Tibial nerve (tissue), 4 donors: Measurements from ENCODE around the gene SLC40A1. TPM values are rescaled to one million over a fixed set of nuclear protein-coding genes. Genes with fewer than 3 reads are reported as not detected.

ENCODE experiments used
- DNase-seq, 2 donors: peaks; one replicate each; pipeline ENCODE4 v3.0.0-alpha.2; 2019; ENCODE audit warnings: low spot score in 2 of 2
- H3K27ac ChIP-seq, 4 donors: fragments of 200-600 bp; sonication (generic) in 3 of 4; one replicate each; pipeline ENCODE4 v1.5.1; 2017 to 2019; ENCODE audit warnings: mild to moderate bottlenecking in 1 of 4
- H3K27me3 ChIP-seq, 2 donors: fragments of 200-600 bp; sonication (generic) in 1 of 2; one replicate each; pipeline versions ENCODE4 v1.5.1 to v1.6.0; 2017 to 2019
- H3K36me3 ChIP-seq, 3 donors: fragments of 200-600 bp; sonication (generic); one replicate each; pipeline ENCODE4 v1.5.1; 2018 to 2019
- H3K4me1 ChIP-seq, 4 donors: fragments of 200-600 bp; sonication (generic) in 3 of 4; one replicate each; pipeline ENCODE4 v1.5.1; 2017 to 2019
- H3K4me3 ChIP-seq, 4 donors: fragments of 200-600 bp; sonication (generic) in 3 of 4; one replicate each; pipeline ENCODE4 v1.5.1; 2017 to 2019; ENCODE audit warnings: mild to moderate bottlenecking in 1 of 4, moderate library complexity in 1 of 4
- H3K9me3 ChIP-seq, 4 donors: fragments of 200-600 bp; sonication (generic) in 3 of 4; one replicate each; pipeline ENCODE4 v1.5.1; 2017 to 2019
- EP300 ChIP-seq, 2 donors: sonication (generic); formaldehyde crosslinking; IDR thresholded peaks; one replicate each; pipeline ENCODE4 v1.6.1; 2017; ENCODE audit warnings: antibody characterized with exemption in 2 of 2, mild to moderate bottlenecking in 1 of 2
- POLR2A ChIP-seq, 2 donors: fragments of 450-650 bp; IDR thresholded peaks; one replicate each; pipeline ENCODE4 v1.6.1; 2017; ENCODE audit warnings: antibody characterized with exemption in 2 of 2, mild to moderate bottlenecking in 2 of 2, moderate library complexity in 2 of 2
- WGBS, 2 donors: methylation state at CpG; one replicate each; pipeline ENCODE4 v1.1.5; 2018; 5-methylcytosine and 5-hydroxymethylcytosine counted together
- total RNA-seq, 4 donors: library from RNA; depleted of rRNA; stranded (reverse); fragments of >200 nt; gene quantifications; one replicate each; pipeline ENCODE4 v1.1.0, GENCODE V29; 2016
- TF ChIP-seq, protein P1 (sequence below), 5 experiments: fragments of 200-600 bp in 3 of 5; fragments of 450-650 bp in 2 of 5; sonication (generic) in 3 of 5; IDR thresholded peaks; one replicate each; pipeline ENCODE4 v1.5.1; 2016 to 2019; ENCODE audit warnings: antibody characterized with exemption in 5 of 5, mild to moderate bottlenecking in 3 of 5, moderate library complexity in 2 of 5

SLC40A1 gene
- total RNA-seq, 4 donors from 2014 or later: 26.0 to 51.1 (median 36.0) TPM

DNA sequence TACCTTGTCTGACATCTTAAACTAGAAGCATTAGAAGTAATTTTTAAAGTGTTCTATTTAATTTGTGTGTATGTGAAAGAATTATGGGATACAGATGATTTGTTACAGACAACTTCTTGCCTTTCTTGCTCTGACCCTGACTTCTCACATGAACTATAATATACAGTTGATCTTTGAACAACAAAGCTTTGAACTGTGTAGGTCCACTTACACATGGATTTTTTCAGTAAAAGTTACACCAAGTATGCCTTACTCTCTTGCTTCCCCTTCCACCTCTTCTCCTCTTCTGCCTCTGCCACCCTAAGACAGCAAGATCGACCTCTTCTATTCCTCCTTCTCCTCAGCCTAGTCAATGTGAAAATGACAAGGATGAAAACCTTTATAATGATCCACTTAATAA, 42.2 kb downstream of the SLC40A1 start:
- Histone ChIP-seq H3K27ac (no peak overlapping the region), H3K27me3 (no peaks in the 10 kb centered on the region), H3K4me3 (no peak overlapping the region), H3K9me3 (no peaks in the 10 kb centered on the region), H3K4me1 (peaks cover 0 to 12% (median 3%) of the 10 kb centered on the region in 4 donors), H3K36me3 (no peaks in the 10 kb centered on the region)
- WGBS, 2 donors: 90 to 95% methylated on average over 1 of the region's 1 CpG
- DNase-seq: no peak
- TF ChIP-seq EP300 (IDR thresholded peaks at IDR 0.05) (no peak), POLR2A (IDR thresholded peaks at IDR 0.05) (no peak)
- TF ChIP-seq, protein P1, sequence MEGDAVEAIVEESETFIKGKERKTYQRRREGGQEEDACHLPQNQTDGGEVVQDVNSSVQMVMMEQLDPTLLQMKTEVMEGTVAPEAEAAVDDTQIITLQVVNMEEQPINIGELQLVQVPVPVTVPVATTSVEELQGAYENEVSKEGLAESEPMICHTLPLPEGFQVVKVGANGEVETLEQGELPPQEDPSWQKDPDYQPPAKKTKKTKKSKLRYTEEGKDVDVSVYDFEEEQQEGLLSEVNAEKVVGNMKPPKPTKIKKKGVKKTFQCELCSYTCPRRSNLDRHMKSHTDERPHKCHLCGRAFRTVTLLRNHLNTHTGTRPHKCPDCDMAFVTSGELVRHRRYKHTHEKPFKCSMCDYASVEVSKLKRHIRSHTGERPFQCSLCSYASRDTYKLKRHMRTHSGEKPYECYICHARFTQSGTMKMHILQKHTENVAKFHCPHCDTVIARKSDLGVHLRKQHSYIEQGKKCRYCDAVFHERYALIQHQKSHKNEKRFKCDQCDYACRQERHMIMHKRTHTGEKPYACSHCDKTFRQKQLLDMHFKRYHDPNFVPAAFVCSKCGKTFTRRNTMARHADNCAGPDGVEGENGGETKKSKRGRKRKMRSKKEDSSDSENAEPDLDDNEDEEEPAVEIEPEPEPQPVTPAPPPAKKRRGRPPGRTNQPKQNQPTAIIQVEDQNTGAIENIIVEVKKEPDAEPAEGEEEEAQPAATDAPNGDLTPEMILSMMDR (IDR thresholded peaks at IDR 0.05): no peak

DNA sequence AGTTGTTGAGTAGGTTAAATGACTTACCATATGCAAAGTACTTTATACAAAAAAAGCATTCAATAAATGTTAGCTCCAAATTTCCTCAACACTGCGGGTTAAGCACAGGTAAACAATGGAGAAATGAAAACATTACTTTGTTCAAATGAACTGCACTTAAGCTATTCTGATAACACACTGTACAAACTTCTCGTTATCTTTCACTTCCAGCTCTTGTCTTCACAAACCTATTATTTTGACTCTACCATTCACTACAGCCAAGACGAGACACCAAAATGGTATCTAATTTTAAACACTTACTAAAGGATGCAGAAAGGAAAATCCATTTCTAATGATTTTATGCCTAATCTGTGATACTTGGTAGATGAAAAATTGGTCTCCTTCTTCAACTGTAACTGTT, 43.8 kb downstream of the SLC40A1 start:
- Histone ChIP-seq H3K27me3 (no peaks in the 10 kb centered on the region), H3K4me3 (no peak overlapping the region), H3K36me3 (no peaks in the 10 kb centered on the region), H3K4me1 (peaks cover 0 to 15% (median 3%) of the 10 kb centered on the region in 4 donors), H3K27ac (no peak overlapping the region), H3K9me3 (no peaks in the 10 kb centered on the region)
- WGBS, 2 donors: 83 to 89% methylated on average over 3 of the region's 3 CpGs
- no peak for DNase-seq
- TF ChIP-seq, protein P1 (IDR thresholded peaks at IDR 0.05): no peak
- TF ChIP-seq EP300 (IDR thresholded peaks at IDR 0.05): no peak
- TF ChIP-seq POLR2A (IDR thresholded peaks at IDR 0.05): no peak

DNA sequence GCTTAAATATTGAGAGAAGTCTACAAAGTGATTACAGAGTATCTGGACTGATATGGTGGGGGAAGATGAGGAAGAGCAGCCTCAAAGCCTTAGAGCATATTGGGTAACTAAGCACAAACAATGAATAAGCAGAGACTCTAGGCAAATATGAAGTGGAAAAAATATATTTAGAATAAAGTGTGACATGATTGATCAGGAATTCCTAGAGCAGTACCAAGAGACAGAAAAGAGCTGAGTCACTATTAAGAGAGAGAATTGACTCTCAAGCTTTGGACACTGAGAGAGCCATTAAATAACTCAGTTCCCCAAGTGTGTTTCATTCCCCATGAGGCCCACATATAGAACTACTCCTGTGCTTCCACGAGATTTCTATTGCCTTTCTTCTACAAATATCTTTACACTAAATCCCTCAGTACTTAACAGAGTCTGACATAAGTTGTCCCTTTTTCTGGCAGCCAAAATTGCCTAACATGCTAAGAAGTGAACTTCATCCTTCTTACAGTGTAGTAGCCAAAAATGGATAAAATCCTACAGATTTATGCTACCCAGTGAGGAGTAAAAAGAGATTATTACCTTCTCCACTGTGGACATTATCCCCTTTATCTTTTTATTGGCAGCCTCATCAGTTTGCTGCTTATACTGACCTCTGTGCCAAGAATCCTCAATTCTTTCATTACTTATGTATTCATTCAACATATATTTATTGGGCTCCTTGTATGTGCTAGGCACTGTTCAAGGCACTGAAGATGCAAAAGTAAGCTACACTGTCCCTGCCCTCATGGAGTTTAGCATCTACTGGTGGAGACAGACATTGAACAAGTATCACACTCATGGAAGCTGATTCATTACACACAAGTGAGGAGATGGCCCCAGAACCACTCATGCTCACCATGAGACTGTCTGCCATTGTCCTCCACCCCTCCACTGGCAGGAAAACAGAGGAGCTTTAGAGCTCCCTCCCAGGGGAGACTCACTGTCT, 45.4 kb downstream of the SLC40A1 start:
- Histone ChIP-seq H3K36me3 (no peaks in the 10 kb centered on the region), H3K27ac (peak overlapping the region in 1 of 4 donors; percentile 62), H3K4me3 (no peak overlapping the region), H3K4me1 (peaks cover 0 to 15% (median 3%) of the 10 kb centered on the region in 4 donors), H3K27me3 (no peaks in the 10 kb centered on the region), H3K9me3 (no peaks in the 10 kb centered on the region)
- no peak for TF ChIP-seq EP300 (IDR thresholded peaks at IDR 0.05)
- TF ChIP-seq POLR2A (IDR thresholded peaks at IDR 0.05): no peak
- TF ChIP-seq, protein P1 (IDR thresholded peaks at IDR 0.05): no peak
- WGBS, 2 donors: 47 to 61% methylated on average over 1 of the region's 1 CpG
- DNase-seq: no peak

DNA sequence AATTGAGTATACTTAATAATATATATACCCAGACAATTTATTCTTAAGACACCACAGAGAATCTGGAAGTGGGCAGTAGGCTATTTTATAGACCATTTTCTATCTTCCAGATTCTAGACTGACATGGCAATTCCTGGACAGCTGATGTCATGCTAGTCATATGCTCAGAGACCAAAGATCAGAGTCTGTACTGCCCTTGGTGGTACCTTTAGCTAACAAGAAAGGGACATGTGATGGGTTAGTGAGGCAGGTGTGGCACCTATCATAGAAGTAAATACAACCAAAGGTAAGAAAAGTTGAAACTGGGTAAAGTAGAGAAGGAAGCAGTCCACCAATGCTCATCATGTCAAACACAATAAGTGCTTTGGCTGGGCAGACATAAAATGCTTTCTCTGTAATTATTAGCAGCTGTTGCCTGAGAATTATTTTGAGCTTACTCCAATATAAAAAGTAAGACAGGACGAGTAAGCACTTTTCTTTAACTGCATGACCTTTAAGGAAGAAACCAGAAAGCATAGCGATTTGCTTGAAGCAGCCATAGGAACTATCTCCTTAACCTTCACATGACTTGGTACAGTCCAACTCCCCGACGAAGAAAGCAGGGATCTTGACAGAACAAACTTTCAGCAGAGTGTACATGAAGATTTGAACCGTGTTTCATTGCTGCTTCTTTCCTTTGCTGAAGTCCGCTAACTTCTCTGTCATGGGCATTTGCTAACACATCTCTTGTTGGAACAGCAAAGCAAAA, 47.1 kb downstream of the SLC40A1 start:
- H3K27me3 ChIP-seq: no peaks in the 10 kb centered on the region
- DNase-seq: no peak
- TF ChIP-seq, protein P1 (IDR thresholded peaks at IDR 0.05): no peak
- no peak for TF ChIP-seq POLR2A (IDR thresholded peaks at IDR 0.05)
- no peak for TF ChIP-seq EP300 (IDR thresholded peaks at IDR 0.05)
- no peak overlapping the region for H3K4me3 ChIP-seq
- H3K4me1 ChIP-seq: peaks cover 0 to 15% (median 3%) of the 10 kb centered on the region in 4 donors
- no peaks in the 10 kb centered on the region for H3K9me3 ChIP-seq
- H3K27ac ChIP-seq: peak overlapping the region in 1 of 4 donors; percentile 3
- WGBS, 2 donors: 52 to 58% methylated on average over 6 of the region's 6 CpGs
- no peaks in the 10 kb centered on the region for H3K36me3 ChIP-seq
